Endothelial cell of umbilical vein (primary cell): ENCODE data around the gene PPP1R12C. TPM values are rescaled to one million over a fixed set of nuclear protein-coding genes. Genes with fewer than 3 reads are reported as not detected.

Experiments
- BruUV-seq: library from RNA; stranded (reverse); fragments of 400-500 nt; replicated peaks from 2 replicates; lab custom pipeline; 2021; lab: Mats Ljungman, UMichigan
- CTCF ChIA-PET: fragments of 300-600, 350-600 bp; sonication (Branson Sonifier 250); formaldehyde crosslinking; loops from one replicate; lab custom pipeline; 2021; ENCODE audit warnings: antibody characterized with exemption, inconsistent platforms; lab: Charles Lee
- POLR2A ChIA-PET: fragments of 300-600, 350-600 bp; sonication (Branson Sonifier 250); formaldehyde crosslinking; loops from one replicate; lab custom pipeline; 2021; ENCODE audit warnings: antibody characterized with exemption, inconsistent platforms; lab: Charles Lee
- DNase-seq: peaks from one replicate; pipeline ENCODE4 v3.0.0-alpha.2; 2011; ENCODE audit warnings: low read depth, low spot score
- FAIRE-seq: peaks from 2 replicates; lab custom pipeline; 2011; peaks lifted over from hg19 to GRCh38; lab: Jason Lieb, UNC
- H2AFZ ChIP-seq: 2 replicates; pipeline ENCODE4 v1.6.0; 2012; ENCODE audit warnings: low read depth, low read length, control low read depth, inconsistent platforms
- H3K27ac ChIP-seq: 2 replicates; pipeline ENCODE4 v1.5.1; 2011; ENCODE audit warnings: low read depth, mild to moderate bottlenecking, control low read depth, low read length, moderate library complexity; ENCODE audit not compliant: insufficient read depth
- H3K27me3 ChIP-seq, 2 experiments: 2 replicates each; pipeline versions ENCODE4 v1.6.0 to v1.6.1; 2011; ENCODE audit warnings: low read length in 2 of 2, mixed read lengths in 1 of 2; ENCODE audit not compliant: control insufficient read depth in 2 of 2, insufficient read depth in 2 of 2
- H3K36me3 ChIP-seq, 2 experiments: 2 replicates in 1 of 2; 3 replicates in 1 of 2; pipeline ENCODE4 v1.5.1; 2011; ENCODE audit warnings: low read length in 2 of 2, mild to moderate bottlenecking in 1 of 2, moderate library complexity in 1 of 2; ENCODE audit not compliant: control insufficient read depth in 2 of 2, insufficient read depth in 2 of 2; ENCODE audit errors: extremely low read depth in 1 of 2
- H3K4me1 ChIP-seq: 3 replicates; pipeline ENCODE4 v1.5.1; 2011; ENCODE audit warnings: mild to moderate bottlenecking, low read length; ENCODE audit not compliant: control insufficient read depth, insufficient read depth; ENCODE audit errors: extremely low read depth
- H3K4me2 ChIP-seq: 2 replicates; pipeline ENCODE4 v1.6.1; 2011; ENCODE audit warnings: low read length, control low read depth, mixed read lengths; ENCODE audit not compliant: insufficient read depth
- H3K4me3 ChIP-seq, 3 experiments: fragments of 200-600 bp in 1 of 3; sonication (generic), shearing (Covaris generic) in 1 of 3; replicated peaks in 1 of 3; 2 replicates each; pipeline ENCODE4 v1.5.1; 2011 to 2016; ENCODE audit warnings: control low read depth in 3 of 3, low read length in 3 of 3, mild to moderate bottlenecking in 2 of 3, inconsistent platforms in 1 of 3, low read depth in 1 of 3, moderate library complexity in 1 of 3; ENCODE audit not compliant: insufficient read depth in 1 of 3
- H3K79me2 ChIP-seq: 2 replicates; pipeline ENCODE4 v1.6.0; 2012; ENCODE audit warnings: low read length, inconsistent platforms; ENCODE audit not compliant: control insufficient read depth, insufficient read depth
- H3K9ac ChIP-seq: replicated peaks from 2 replicates; pipeline ENCODE3; 2011; ENCODE audit warnings: low read length, control low read depth; ENCODE audit not compliant: insufficient read depth; ENCODE audit errors: extremely low read depth
- H3K9me1 ChIP-seq: replicated peaks from 3 replicates; pipeline ENCODE4 v1.6.0; 2011; ENCODE audit warnings: mild to moderate bottlenecking, low read length; ENCODE audit not compliant: control insufficient read depth, insufficient read depth; ENCODE audit errors: extremely low read depth
- H3K9me3 ChIP-seq: replicated peaks from 2 replicates; pipeline ENCODE4 v1.5.1; 2012; ENCODE audit warnings: low read length, inconsistent platforms; ENCODE audit not compliant: control insufficient read depth, insufficient read depth
- H4K20me1 ChIP-seq: replicated peaks from 2 replicates; pipeline ENCODE3; 2011; ENCODE audit warnings: mild to moderate bottlenecking, low read length; ENCODE audit not compliant: control insufficient read depth, insufficient read depth; ENCODE audit errors: extremely low read depth
- CTCF ChIP-seq, 2 donors: IDR thresholded peaks; 1 replicate in 1 of 2; 2 replicates in 1 of 2; pipeline ENCODE4 v1.5.1; 2011; ENCODE audit warnings: low read length in 2 of 2, mild to moderate bottlenecking in 2 of 2, moderate library complexity in 2 of 2, control low read depth in 1 of 2, inconsistent platforms in 1 of 2, low read depth in 1 of 2; ENCODE audit not compliant: insufficient read depth in 1 of 2; ENCODE audit errors: extremely low read depth in 1 of 2
- EZH2 ChIP-seq: IDR thresholded peaks from 2 replicates; pipeline ENCODE4 v1.6.1; 2012; ENCODE audit warnings: borderline replicate concordance, low read depth, mild to moderate bottlenecking, moderate library complexity, low read length, inconsistent platforms; ENCODE audit not compliant: severe bottlenecking
- FOS ChIP-seq: IDR thresholded peaks from 2 replicates; pipeline ENCODE4 v1.6.1; 2011; ENCODE audit warnings: mild to moderate bottlenecking, low read length, moderate library complexity, borderline replicate concordance; ENCODE audit not compliant: insufficient read depth
- GATA2 ChIP-seq: IDR thresholded peaks from 2 replicates; pipeline ENCODE4 v1.7.0; 2011; ENCODE audit warnings: low read depth, mild to moderate bottlenecking, moderate library complexity, mixed read lengths, low read length; ENCODE audit not compliant: insufficient read length, insufficient read depth
- JUN ChIP-seq: IDR thresholded peaks from 2 replicates; pipeline ENCODE4 v1.6.1; 2011; ENCODE audit warnings: borderline replicate concordance, low read depth; ENCODE audit not compliant: insufficient read length, insufficient read depth
- MAX ChIP-seq: IDR thresholded peaks from 2 replicates; pipeline ENCODE4 v1.6.1; 2011; ENCODE audit not compliant: insufficient read depth, insufficient read length
- MYC ChIP-seq: IDR thresholded peaks from one replicate; pipeline ENCODE4 v1.6.1; 2011; ENCODE audit warnings: mild to moderate bottlenecking, low read depth, low read length
- POLR2A ChIP-seq: IDR thresholded peaks from 2 replicates; pipeline ENCODE4 v1.6.1; 2012; ENCODE audit warnings: low read depth, mild to moderate bottlenecking, control low read depth, low read length
- POLR2AphosphoS5 ChIP-seq: IDR thresholded peaks from 2 replicates; pipeline ENCODE4 v1.6.1; 2012; ENCODE audit warnings: low read depth, mild to moderate bottlenecking, control low read depth, low read length, moderate library complexity; ENCODE audit not compliant: insufficient read depth
- dilution Hi-C: fragments of 300-500 bp; cut with MboI; formaldehyde crosslinking; loops from one replicate; pipeline ENCODE4 v1.15.0; 2019; ENCODE audit warnings: low sequenced_read_pairs; ENCODE audit not compliant: extremely low pct_ligation_motif_present
- intact Hi-C: fragments of 100-400 bp; cut with micrococcal nuclease; formaldehyde crosslinking; loops from one replicate; pipeline ENCODE4 v1.10.0; 2022
- polyA plus RNA-seq, 4 experiments: library from polyadenylated mRNA; depleted of rRNA in 3 of 4; stranded (reverse) in 3 of 4; unstranded in 1 of 4; fragments of >200 nt; gene quantifications; 2 replicates each; pipeline versions ENCODE4 v1.2.1 to v1.2.3, GENCODE V29; 2011 to 2012; ENCODE audit warnings: missing spikeins in 1 of 4
- total RNA-seq: library from RNA; stranded (reverse); gene quantifications from 2 replicates; pipeline ENCODE4 v1.2.3, GENCODE V29; 2021

Gene PPP1R12C
- total and polyA plus RNA-seq, 2 donors (not counting 3 experiments of a cell fraction or from before 2014, with no cell fraction given) = 69.5 to 149 TPM

GRCh38 chr19:55078996-55079395 lies 38.4 kb downstream of the PPP1R12C start:
- FAIRE-seq = no peak
- Histone ChIP-seq H4K20me1 (no peaks in the 10 kb centered on the region), H2AFZ (no peak overlapping the region), H3K4me1 (peaks cover 18% of the 10 kb centered on the region), H3K27ac (no peak overlapping the region), H3K9ac (no peak overlapping the region), H3K79me2 (no peaks in the 10 kb centered on the region), H3K4me2 (no peak overlapping the region), H3K36me3 (no peaks in the 10 kb centered on the region), H3K27me3 (peaks cover 0 to 3% of the 10 kb centered on the region in 2 experiments), H3K9me3 (no peaks in the 10 kb centered on the region), H3K9me1 (no peaks in the 10 kb centered on the region), H3K4me3 (no peak overlapping the region)
- TF ChIP-seq GATA2 = no peak
- TF ChIP-seq FOS = no peak
- no peak for TF ChIP-seq POLR2A
- no peak for TF ChIP-seq POLR2AphosphoS5
- no peak for TF ChIP-seq MAX
- DNase-seq = no peak
- ChIA-PET POLR2A (no interaction called here), CTCF (interaction anchor here (2.4 kb wide), 1 partner anchor 11 kb away, joined by 9 read pairs; no protein-coding TSS in a partner anchor)
- intact Hi-C loops (no loop called here), dilution Hi-C loops (no loop called here)
- BruUV-seq = no TSS peak

- H3K4me3 ChIP-seq = no peak overlapping the region
- H2AFZ ChIP-seq = no peak overlapping the region
- dilution Hi-C loops = no loop called here
- no peaks in the 10 kb centered on the region for H3K27me3 ChIP-seq
- ChIA-PET POLR2A (interaction anchor here (0.7 kb wide), 1 partner anchor 14 kb away, joined by 4 read pairs; the partner anchor contains the start of gene RDH13), CTCF (no interaction called here)
- H3K27ac ChIP-seq = no peak overlapping the region
- no TSS peak for BruUV-seq
- no peaks in the 10 kb centered on the region for H4K20me1 ChIP-seq
- H3K4me1 ChIP-seq = peaks cover 15% of the 10 kb centered on the region
- H3K36me3 ChIP-seq = no peaks in the 10 kb centered on the region
- no peak overlapping the region for H3K4me2 ChIP-seq
- no peaks in the 10 kb centered on the region for H3K9me3 ChIP-seq
- no peak overlapping the region for H3K9ac ChIP-seq
- no peak for TF ChIP-seq CTCF (IDR thresholded peaks at IDR 0.05; ENCODE audit: extremely low read depth in 1 of 2, insufficient read depth in 1 of 2, low read depth in 1 of 2, low read length in 2 of 2)
- TF ChIP-seq GATA2 = no peak
- TF ChIP-seq FOS = no peak
- TF ChIP-seq MAX = no peak
- no peak for TF ChIP-seq EZH2
- TF ChIP-seq JUN = no peak
- no peak for TF ChIP-seq MYC
- no peak for TF ChIP-seq POLR2AphosphoS5
- intact Hi-C loops = no loop called here
- H3K79me2 ChIP-seq = no peaks in the 10 kb centered on the region
- H3K9me1 ChIP-seq = no peaks in the 10 kb centered on the region
- DNase-seq (no peak), FAIRE-seq (no peak)
These were observed 40.3 kb downstream of the PPP1R12C start for GRCh38 chr19:55077106-55077505.
